GM21381 (cell line): ENCODE results near the gene RPN1.
"Not testable (repeated sequence)": the region's sequence is repeated elsewhere in the genome, so short reads cannot be mapped to it uniquely, and the experiment has no call there.

Experiments
- ATAC-seq: cut with Tn5 transposase; IDR thresholded peaks from one replicate; pipeline ENCODE4 v1.9.1; 2021; ENCODE audit warnings: mild to moderate bottlenecking, moderate library complexity; ENCODE audit not compliant: unreplicated experiment

RPN1 gene

GRCh38 chr3:128613083-128613829 is 37.4 kb downstream of the RPN1 start:
- ATAC-seq = no peak

- no peak for ATAC-seq
Observed at GRCh38 chr3:128610451-128611070, 40.1 kb downstream of the RPN1 start.

- ATAC-seq = no peak
Observed at GRCh38 chr3:128609294-128609693, 41.3 kb downstream of the RPN1 start.

GRCh38 chr3:128607710-128608048 is 42.9 kb downstream of the RPN1 start:
- ATAC-seq = no peak

GRCh38 chr3:128606094-128606493 is 44.5 kb downstream of the RPN1 start:
- no peak for ATAC-seq

- no peak for ATAC-seq
Observed at GRCh38 chr3:128605091-128606046, 45.2 kb downstream of the RPN1 start.

- no peak for ATAC-seq
Observed at GRCh38 chr3:128603811-128604775, 46.5 kb downstream of the RPN1 start.

GRCh38 chr3:128603313-128603712 is 47.3 kb downstream of the RPN1 start:
- no peak for ATAC-seq

- no peak for ATAC-seq
Observed at GRCh38 chr3:128598884-128599664, 51.5 kb downstream of the RPN1 start.

GRCh38 chr3:128597900-128598299 is 52.7 kb downstream of the RPN1 start:
- no peak for ATAC-seq

- ATAC-seq = no peak
Observed at GRCh38 chr3:128592864-128593263, 57.8 kb downstream of the RPN1 start.

- ATAC-seq = no peak
Observed at GRCh38 chr3:128591738-128592426, 58.7 kb downstream of the RPN1 start.

- no peak for ATAC-seq
Observed at GRCh38 chr3:128590948-128591347, 59.7 kb downstream of the RPN1 start.

GRCh38 chr3:128589985-128590384 is 60.6 kb downstream of the RPN1 start:
- ATAC-seq = not testable (repeated sequence)

GRCh38 chr3:128588147-128588546 is 62.5 kb downstream of the RPN1 start:
- ATAC-seq = no peak

- ATAC-seq = no peak
Observed at GRCh38 chr3:128587391-128587790, 63.2 kb downstream of the RPN1 start.

GRCh38 chr3:128586932-128587331 is 63.7 kb downstream of the RPN1 start:
- not testable (repeated sequence) for ATAC-seq

- ATAC-seq = not testable (repeated sequence)
Observed at GRCh38 chr3:128586391-128586790, 64.2 kb downstream of the RPN1 start.

- no peak for ATAC-seq
Observed at GRCh38 chr3:128585974-128586373, 64.6 kb downstream of the RPN1 start.
